ENCODE measurements around the gene SAMD8. TPM values are rescaled to one million over a fixed set of nuclear protein-coding genes. Genes with fewer than 3 reads are reported as not detected.

SAMD8 gene
- total and polyA plus RNA-seq, 2 of the 8 experiments (the other 6 are each of a cell fraction or from before 2014, with no cell fraction given), result 11.7 to 20.9 TPM

GRCh38 chr10:75115137-75115536 lies 3.7 kb downstream of the SAMD8 start:
- WGBS, 2 experiments (ENCODE audit: extremely low coverage in 1 of 2, insufficient coverage in 1 of 2, insufficient read length in 1 of 2, insufficient replicate concordance in 2 of 2, low coverage in 1 of 2, low lambda C conversion rate in 2 of 2, missing lambda C conversion rate in 1 of 2), result 90% methylated on average over 2 of the region's 2 CpGs; no CpG with 5 or more reads in 1 of the 2 experiments
- Histone ChIP-seq H3K27ac (ENCODE audit: low read depth, low read length) (no peak overlapping the region), H2BK120ac (replicated peaks; ENCODE audit: low read depth, low read length) (no peak overlapping the region), H2BK15ac (ENCODE audit: low read length) (no peak overlapping the region), H4K8ac (ENCODE audit: extremely low read depth, insufficient read depth, low read length) (no peak overlapping the region), H2AK5ac (ENCODE audit: low read depth, low read length) (no peak overlapping the region), H2AFZ (ENCODE audit: low read length) (no peak overlapping the region), H2BK5ac (ENCODE audit: low read depth, low read length) (no peak overlapping the region), H2BK12ac (ENCODE audit: low read depth, low read length) (no peak overlapping the region), H3K4me1 (replicated peaks in 1 of 4; ENCODE audit: control insufficient read depth in 3 of 4, insufficient read depth in 4 of 4, low read length in 3 of 4) (peaks cover 0 to 3% (median 0%) of the 10 kb centered on the region in 4 experiments; a peak in 2 of 7 replicates), H3K79me2 (ENCODE audit: control insufficient read depth in 1 of 2, insufficient read depth in 2 of 2, low read length in 2 of 2) (peaks cover 3 to 76% of the 10 kb centered on the region in 2 experiments; a peak in 3 of 4 replicates), H4K20me1 (replicated peaks in 1 of 2; ENCODE audit: control insufficient read depth in 1 of 2, insufficient read depth in 2 of 2, low read length in 2 of 2) (peaks cover 0 to 2% of the 10 kb centered on the region in 2 experiments), H3K27me3 (replicated peaks in 1 of 4; ENCODE audit: control insufficient read depth in 3 of 4, extremely low read depth in 1 of 4, insufficient read depth in 3 of 4, low read length in 3 of 4) (no peaks in the 10 kb centered on the region), H3K4ac (replicated peaks; ENCODE audit: insufficient read length, low read depth, low read length) (no peak overlapping the region), H3K14ac (ENCODE audit: insufficient read length) (no peak overlapping the region), H3K9me3 (ENCODE audit: insufficient read depth in 2 of 2, low read depth in 1 of 2, low read length in 1 of 2) (no peaks in the 10 kb centered on the region), H2BK20ac (ENCODE audit: low read length) (no peak overlapping the region), H3K36me3 (ENCODE audit: control insufficient read depth in 2 of 4, insufficient read depth in 4 of 4, low read length in 3 of 4) (no peaks in the 10 kb centered on the region), H3K23me2 (ENCODE audit: low read depth, low read length) (peaks cover 4% of the 10 kb centered on the region; the same call in 1 of the 2 replicates), H3K18ac (ENCODE audit: extremely low read depth, low read length) (no peak overlapping the region), H3K56ac (replicated peaks; ENCODE audit: insufficient read length, low read depth, low read length) (no peak overlapping the region), H3K79me1 (ENCODE audit: low read depth, low read length) (no peaks in the 10 kb centered on the region), H3K23ac (ENCODE audit: insufficient read length) (no peak overlapping the region), H3K9ac (replicated peaks in 1 of 4; ENCODE audit: extremely low read depth in 1 of 4, low read depth in 3 of 4, low read length in 3 of 4) (peak overlapping the region in 1 of 4 experiments; percentile 10; a peak in 1 of 7 replicates), H3K4me3 (ENCODE audit: extremely low read depth in 1 of 4, insufficient read depth in 2 of 4, low read depth in 3 of 4, low read length in 4 of 4) (no peak overlapping the region), H4K91ac (replicated peaks; ENCODE audit: insufficient read length, low read length) (no peak overlapping the region), H4K5ac (ENCODE audit: insufficient read length, low read depth, low read length) (no peak overlapping the region), H3K4me2 (ENCODE audit: insufficient read depth in 1 of 2, low read depth in 2 of 2, low read length in 2 of 2) (no peak overlapping the region)
- CTCF ChIA-PET (ENCODE audit: partially characterized antibody), result interaction anchor here (1.1 to 1.8 kb wide), 2 partner anchors 15 to 73 kb away, joined by 3 to 4 read pairs; no protein-coding TSS in a partner anchor
- DNase-seq (ENCODE audit: low read depth in 1 of 2, low spot score in 2 of 2) (no peak), FAIRE-seq (no peak)
- POLR2A ChIA-PET (ENCODE audit: partially characterized antibody), result interaction anchor here (1.1 kb wide), 1 partner anchor 109 kb away, joined by 3 read pairs; no protein-coding TSS in a partner anchor
- no peak for TF ChIP-seq POLR2A (IDR thresholded peaks at IDR 0.05; ENCODE audit: control extremely low read depth in 1 of 2, low read depth in 2 of 2, low read length in 2 of 2)
- TF ChIP-seq EP300 (IDR thresholded peaks at IDR 0.05; ENCODE audit: borderline replicate concordance in 1 of 2, low read depth in 2 of 2, low read length in 2 of 2), result no peak
- no peak for TF ChIP-seq CHD1 (IDR thresholded peaks at IDR 0.05; ENCODE audit: low read depth, low read length)
- TF ChIP-seq RAD21 (IDR thresholded peaks at IDR 0.05 in 1 of 2, conservative IDR thresholded peaks at IDR 0.05 in 1 of 2; ENCODE audit: low read depth in 2 of 2, low read length in 2 of 2), result no peak
- TF ChIP-seq MAFK (IDR thresholded peaks at IDR 0.05; ENCODE audit: low read depth, low read length), result no peak
- TF ChIP-seq POLR2AphosphoS5 (IDR thresholded peaks at IDR 0.05; ENCODE audit: low read depth, low read length), result no peak
- no peak for TF ChIP-seq ATF2 (IDR thresholded peaks at IDR 0.05; ENCODE audit: low read length)
- no peak for TF ChIP-seq TEAD4 (IDR thresholded peaks at IDR 0.05; ENCODE audit: low read depth, low read length)
- no peak for TF ChIP-seq PHF8 (conservative IDR thresholded peaks at IDR 0.05; ENCODE audit: low read depth, low read length)
- TF ChIP-seq TAF1 (IDR thresholded peaks at IDR 0.05; ENCODE audit: low read depth, low read length), result no peak
- no peak for TF ChIP-seq SP2 (IDR thresholded peaks at IDR 0.05; ENCODE audit: low read length)
- TF ChIP-seq KDM4A (IDR thresholded peaks at IDR 0.05; ENCODE audit: low read depth, low read length, severe bottlenecking), result no peak

Measured in H1 (cell line).